ENCODE results near the gene ELOVL5.

DNA sequence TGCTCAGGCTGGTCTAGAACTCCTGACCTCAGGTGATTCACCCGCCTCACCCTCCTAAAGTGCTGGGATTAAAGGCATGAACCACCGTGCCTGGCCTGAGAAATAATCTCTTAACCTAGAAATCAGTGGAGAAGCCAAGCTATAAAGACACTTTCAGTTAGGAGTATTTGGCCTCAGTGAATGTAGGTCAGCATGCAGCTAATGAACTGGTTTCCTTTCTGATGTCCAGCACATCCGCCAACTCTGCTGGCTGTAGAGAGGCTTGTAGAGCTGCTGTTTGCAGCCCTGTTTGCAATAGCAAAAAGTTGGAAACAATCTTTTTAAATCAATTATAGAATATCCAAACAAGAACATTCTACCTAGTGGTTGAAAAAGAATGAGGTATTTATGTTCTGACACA lies 42.4 kb upstream of the ELOVL5 start:
- TF ChIP-seq, protein P1, sequence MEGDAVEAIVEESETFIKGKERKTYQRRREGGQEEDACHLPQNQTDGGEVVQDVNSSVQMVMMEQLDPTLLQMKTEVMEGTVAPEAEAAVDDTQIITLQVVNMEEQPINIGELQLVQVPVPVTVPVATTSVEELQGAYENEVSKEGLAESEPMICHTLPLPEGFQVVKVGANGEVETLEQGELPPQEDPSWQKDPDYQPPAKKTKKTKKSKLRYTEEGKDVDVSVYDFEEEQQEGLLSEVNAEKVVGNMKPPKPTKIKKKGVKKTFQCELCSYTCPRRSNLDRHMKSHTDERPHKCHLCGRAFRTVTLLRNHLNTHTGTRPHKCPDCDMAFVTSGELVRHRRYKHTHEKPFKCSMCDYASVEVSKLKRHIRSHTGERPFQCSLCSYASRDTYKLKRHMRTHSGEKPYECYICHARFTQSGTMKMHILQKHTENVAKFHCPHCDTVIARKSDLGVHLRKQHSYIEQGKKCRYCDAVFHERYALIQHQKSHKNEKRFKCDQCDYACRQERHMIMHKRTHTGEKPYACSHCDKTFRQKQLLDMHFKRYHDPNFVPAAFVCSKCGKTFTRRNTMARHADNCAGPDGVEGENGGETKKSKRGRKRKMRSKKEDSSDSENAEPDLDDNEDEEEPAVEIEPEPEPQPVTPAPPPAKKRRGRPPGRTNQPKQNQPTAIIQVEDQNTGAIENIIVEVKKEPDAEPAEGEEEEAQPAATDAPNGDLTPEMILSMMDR (IDR thresholded peaks at IDR 0.05; ENCODE audit: insufficient read depth, low read length), result no peak
- TF ChIP-seq POLR2AphosphoS5 (IDR thresholded peaks at IDR 0.05; ENCODE audit: low read depth) (no peak), REST (IDR thresholded peaks at IDR 0.05; ENCODE audit: insufficient replicate concordance, low read depth) (no peak)
